A549 (cell line): ENCODE results near the gene IRF6. TPM values are rescaled to one million over a fixed set of nuclear protein-coding genes. Genes with fewer than 3 reads are reported as not detected.

Experiments
- ATAC-seq, 2 experiments: fragments of 200-7000 bp in 1 of 2; fragments of >200 bp in 1 of 2; cut with Nextera tagmentation in 1 of 2; cut with Tn5 transposase in 1 of 2; 3 replicates each; pipeline versions ENCODE4 v1.8.0 to v1.9.1; 2018 to 2020; ENCODE audit warnings: mild to moderate bottlenecking in 1 of 2, moderate library complexity in 1 of 2
- CTCF ChIA-PET: fragments of 300-600 bp; sonication (Branson Sonifier 250); formaldehyde crosslinking; extraction: SDS; loops from one replicate; lab custom pipeline; 2021; ENCODE audit warnings: antibody characterized with exemption, inconsistent platforms; lab: Yijun Ruan, JAX
- POLR2A ChIA-PET: fragments of 350-600 bp; formaldehyde crosslinking; extraction: SDS; loops from one replicate; lab custom pipeline; 2021; ENCODE audit warnings: antibody characterized with exemption, inconsistent platforms; lab: Yijun Ruan, JAX
- DNase-seq, 2 experiments: peaks; one replicate each; pipeline versions ENCODE4 v3.0.0 to v3.0.0-alpha.2; 2011 to 2016; ENCODE audit warnings: low read depth in 1 of 2, low spot score in 1 of 2
- FAIRE-seq: peaks from 2 replicates; lab custom pipeline; 2011; peaks lifted over from hg19 to GRCh38; lab: Jason Lieb, UNC
- H3K27ac ChIP-seq, 2 experiments: fragments of >200 bp; sonication (Bioruptor Twin); formaldehyde crosslinking; 3 replicates each; pipeline ENCODE4 v1.5.1; 2016 to 2017
- H3K4me1 ChIP-seq: fragments of >200 bp; sonication (Bioruptor Twin); formaldehyde crosslinking; 3 replicates; pipeline ENCODE4 v1.6.1; 2016
- H3K4me2 ChIP-seq: fragments of >200 bp; sonication (Bioruptor Twin); formaldehyde crosslinking; 3 replicates; pipeline ENCODE4 v1.6.1; 2016
- H3K4me3 ChIP-seq: fragments of >200 bp; sonication (Bioruptor Twin); formaldehyde crosslinking; 3 replicates; pipeline ENCODE4 v1.5.1; 2016
- H3K9me3 ChIP-seq: fragments of >200 bp; sonication (Bioruptor Twin); formaldehyde crosslinking; 3 replicates; pipeline ENCODE4 v1.6.1; 2016
- CEBPB ChIP-seq, 2 experiments: fragments of >200 bp in 1 of 2; sonication (Bioruptor Twin) in 1 of 2; formaldehyde crosslinking in 1 of 2; IDR thresholded peaks; 2 replicates each; pipeline ENCODE4 v1.6.1; 2012 to 2016
- CHD4 ChIP-seq: fragments of 200-600 bp; sonication (generic); IDR thresholded peaks from 2 replicates; pipeline ENCODE4 v1.6.1; 2016; ENCODE audit warnings: antibody characterized with exemption, mild to moderate bottlenecking, borderline replicate concordance
- EP300 ChIP-seq, 2 experiments: fragments of >200 bp; sonication (Bioruptor Twin); formaldehyde crosslinking; IDR thresholded peaks; 2 replicates in 1 of 2; 3 replicates in 1 of 2; pipeline ENCODE4 v1.6.1; 2016 to 2017
- FOSB ChIP-seq: fragments of 250-450 bp; sonication (Bioruptor Pico); IDR thresholded peaks from 2 replicates; pipeline ENCODE4 v1.5.0; 2020; ENCODE audit warnings: mild to moderate bottlenecking, moderate library complexity
- FOSL2 ChIP-seq, 2 experiments: fragments of 450-650 bp in 1 of 2; fragments of >200 bp in 1 of 2; sonication (Bioruptor Twin) in 1 of 2; formaldehyde crosslinking; IDR thresholded peaks; 2 replicates each; pipeline versions ENCODE4 v1.5.0 to v1.6.1; 2016 to 2020; ENCODE audit warnings: mild to moderate bottlenecking in 1 of 2, moderate library complexity in 1 of 2
- HOXA7 ChIP-seq: fragments of 250-450 bp; sonication (Bioruptor Pico); IDR thresholded peaks from 2 replicates; pipeline ENCODE4 v1.5.0; 2020; ENCODE audit warnings: mild to moderate bottlenecking, moderate library complexity
- JUNB ChIP-seq: fragments of >200 bp; sonication (Bioruptor Twin); formaldehyde crosslinking; IDR thresholded peaks from 2 replicates; pipeline ENCODE4 v1.6.1; 2016
- MAZ ChIP-seq: fragments of 150-350 bp; IDR thresholded peaks from 2 replicates; pipeline ENCODE4 v1.6.1; 2014; ENCODE audit warnings: antibody characterized with exemption, low read depth, low read length, borderline replicate concordance
- NPAS2 ChIP-seq: fragments of 250-450 bp; sonication (Bioruptor Pico); IDR thresholded peaks from 2 replicates; pipeline ENCODE4 v1.8.0; 2022; ENCODE audit warnings: mild to moderate bottlenecking, moderate library complexity, borderline replicate concordance
- NR3C1 ChIP-seq: fragments of >200 bp; sonication (Bioruptor Twin); formaldehyde crosslinking; IDR thresholded peaks from 3 replicates; pipeline ENCODE4 v1.6.1; 2017
- PHF8 ChIP-seq: fragments of 200-600 bp; sonication (generic); IDR thresholded peaks from 2 replicates; pipeline ENCODE4 v1.6.1; 2016; ENCODE audit warnings: low read depth, mild to moderate bottlenecking, antibody characterized with exemption, moderate library complexity, borderline replicate concordance
- POLR2A ChIP-seq: IDR thresholded peaks from 2 replicates; pipeline ENCODE4 v1.6.1; 2012; ENCODE audit warnings: mild to moderate bottlenecking, low read length
- RAD21 ChIP-seq, 2 experiments: fragments of >200 bp in 1 of 2; sonication (Bioruptor Twin) in 1 of 2; formaldehyde crosslinking in 1 of 2; IDR thresholded peaks in 1 of 2; conservative IDR thresholded peaks in 1 of 2; 2 replicates in 1 of 2; 3 replicates in 1 of 2; pipeline ENCODE4 v1.6.1; 2012 to 2018; ENCODE audit warnings: inconsistent platforms in 1 of 2
- RNF2 ChIP-seq: fragments of 200-600 bp; sonication (generic); IDR thresholded peaks from 2 replicates; pipeline ENCODE4 v1.6.1; 2016; ENCODE audit warnings: low read depth, mild to moderate bottlenecking, antibody characterized with exemption, moderate library complexity, borderline replicate concordance
- TP53 ChIP-seq: fragments of 250-450 bp; sonication (Bioruptor Pico); IDR thresholded peaks from 2 replicates; pipeline ENCODE4 v1.5.0; 2021; ENCODE audit warnings: mild to moderate bottlenecking, moderate library complexity
- ZNF302 ChIP-seq: fragments of 250-450 bp; sonication (Bioruptor Pico); IDR thresholded peaks from 2 replicates; pipeline ENCODE4 v1.9.0; 2021; ENCODE audit warnings: inconsistent platforms, mild to moderate bottlenecking, moderate library complexity
- whole genome bisulfite sequencing: methylation state at CpG from one replicate; pipeline ENCODE4 v1.1.6; 2017; ENCODE audit errors: missing lambda C conversion rate; 5-methylcytosine and 5-hydroxymethylcytosine counted together
- polyA plus RNA-seq, 4 experiments: library from polyadenylated mRNA; depleted of rRNA in 3 of 4; stranded (reverse); fragments of >200 nt; fragmentation: RNase III in 1 of 4; extraction: RNeasy Plus Mini Kit Qiagen cat#74134 plus additional on column Dnase treatment in 1 of 4; gene quantifications; 2 replicates in 3 of 4; 3 replicates in 1 of 4; pipeline ENCODE4 v1.2.3, GENCODE V29; 2011 to 2017
- TF ChIP-seq, protein P1 (sequence below): fragments of 250-450 bp; sonication (Bioruptor Pico); IDR thresholded peaks from 2 replicates; pipeline ENCODE4 v1.5.0; 2021; ENCODE audit warnings: mild to moderate bottlenecking, moderate library complexity, borderline replicate concordance
- TF ChIP-seq, protein P2 (sequence below): fragments of >200 bp; sonication (Bioruptor Twin); formaldehyde crosslinking; IDR thresholded peaks from 2 replicates; pipeline ENCODE4 v1.6.1; 2016
- TF ChIP-seq, protein P3 (sequence below): IDR thresholded peaks from 2 replicates; pipeline ENCODE4 v1.6.1; 2012
- TF ChIP-seq, protein P4 (sequence below): fragments of >200 bp; sonication (Bioruptor Twin); formaldehyde crosslinking; IDR thresholded peaks from 3 replicates; pipeline ENCODE4 v1.5.1; 2016
- TF ChIP-seq, protein P5 (sequence below): fragments of 450-650 bp; IDR thresholded peaks from 2 replicates; pipeline ENCODE4 v1.6.1; 2014; ENCODE audit warnings: antibody characterized with exemption
- TF ChIP-seq, protein P6 (sequence below): IDR thresholded peaks from 2 replicates; pipeline ENCODE4 v1.6.1; 2012; ENCODE audit warnings: low read depth, borderline replicate concordance

IRF6 gene
- polyA plus RNA-seq, 2 of the 4 experiments (the other 2 are of a cell fraction): 0.08 to 0.22 TPM

DNA sequence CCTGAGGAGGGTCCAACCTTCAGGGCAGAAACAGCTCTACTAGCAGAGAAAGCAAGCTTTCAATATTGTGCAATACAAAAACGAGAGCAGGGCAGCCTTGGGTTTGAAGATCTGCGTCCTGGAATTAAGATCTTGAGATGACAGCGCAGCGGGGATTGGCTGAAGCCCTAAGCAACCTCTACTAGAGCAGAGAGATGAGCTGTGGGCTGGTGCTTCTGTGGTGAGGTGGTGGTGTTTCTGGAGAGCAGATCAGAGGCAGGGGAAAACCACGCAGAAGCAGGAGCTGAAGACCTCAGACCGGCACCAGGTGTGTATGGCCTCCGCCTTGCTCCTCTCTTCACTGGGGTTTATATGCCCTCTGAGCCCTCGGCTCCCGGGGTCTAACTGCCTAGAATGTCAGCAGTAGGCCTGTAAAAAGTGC, 37.6 kb downstream of the IRF6 start (continued):
- TF ChIP-seq CEBPB (IDR thresholded peaks at IDR 0.05): no peak

DNA sequence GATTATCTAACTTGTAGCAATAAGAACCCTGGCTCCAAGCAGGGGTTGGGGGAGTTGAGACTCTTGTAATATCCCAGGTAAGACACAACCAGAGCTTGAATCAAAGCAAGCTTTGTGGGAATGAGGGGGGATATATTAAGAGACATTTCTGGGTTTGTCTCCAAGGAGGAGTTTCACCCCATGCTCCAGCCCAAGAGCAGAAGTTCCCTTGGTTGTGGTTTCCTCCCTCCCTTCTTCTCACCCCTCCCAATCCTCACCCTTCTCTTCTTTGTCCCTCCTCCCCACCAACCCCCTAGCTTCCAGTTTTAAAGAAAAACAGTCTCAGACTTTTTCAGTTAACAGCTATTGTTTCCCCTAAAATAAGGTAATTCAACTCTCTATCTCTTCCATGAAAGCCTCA, 38.2 kb downstream of the IRF6 start:
- H3K4me3 ChIP-seq: no peak overlapping the region
- CTCF ChIA-PET: interaction anchor here (0.7 to 1.5 kb wide), 5 partner anchors 10 to 202 kb away, joined by 3 to 5 read pairs (median 3); partner anchors contain the start of gene UTP25
- POLR2A ChIA-PET: no interaction called here
- H3K27ac ChIP-seq: no peak overlapping the region
- no peak overlapping the region for H3K4me2 ChIP-seq
- TF ChIP-seq, protein P1, sequence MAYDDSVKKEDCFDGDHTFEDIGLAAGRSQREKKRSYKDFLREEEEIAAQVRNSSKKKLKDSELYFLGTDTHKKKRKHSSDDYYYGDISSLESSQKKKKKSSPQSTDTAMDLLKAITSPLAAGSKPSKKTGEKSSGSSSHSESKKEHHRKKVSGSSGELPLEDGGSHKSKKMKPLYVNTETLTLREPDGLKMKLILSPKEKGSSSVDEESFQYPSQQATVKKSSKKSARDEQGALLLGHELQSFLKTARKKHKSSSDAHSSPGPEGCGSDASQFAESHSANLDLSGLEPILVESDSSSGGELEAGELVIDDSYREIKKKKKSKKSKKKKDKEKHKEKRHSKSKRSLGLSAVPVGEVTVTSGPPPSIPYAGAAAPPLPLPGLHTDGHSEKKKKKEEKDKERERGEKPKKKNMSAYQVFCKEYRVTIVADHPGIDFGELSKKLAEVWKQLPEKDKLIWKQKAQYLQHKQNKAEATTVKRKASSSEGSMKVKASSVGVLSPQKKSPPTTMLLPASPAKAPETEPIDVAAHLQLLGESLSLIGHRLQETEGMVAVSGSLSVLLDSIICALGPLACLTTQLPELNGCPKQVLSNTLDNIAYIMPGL (CRISPR knock-in tag): no peak
- TF ChIP-seq FOSB (CRISPR knock-in tag): no peak
- TF ChIP-seq ZNF302 (CRISPR knock-in tag): no peak
- TF ChIP-seq RNF2: no peak
- ATAC-seq (no peak), FAIRE-seq (no peak), DNase-seq (no peak)
- no peaks in the 10 kb centered on the region for H3K4me1 ChIP-seq
- no peaks in the 10 kb centered on the region for H3K9me3 ChIP-seq

DNA sequence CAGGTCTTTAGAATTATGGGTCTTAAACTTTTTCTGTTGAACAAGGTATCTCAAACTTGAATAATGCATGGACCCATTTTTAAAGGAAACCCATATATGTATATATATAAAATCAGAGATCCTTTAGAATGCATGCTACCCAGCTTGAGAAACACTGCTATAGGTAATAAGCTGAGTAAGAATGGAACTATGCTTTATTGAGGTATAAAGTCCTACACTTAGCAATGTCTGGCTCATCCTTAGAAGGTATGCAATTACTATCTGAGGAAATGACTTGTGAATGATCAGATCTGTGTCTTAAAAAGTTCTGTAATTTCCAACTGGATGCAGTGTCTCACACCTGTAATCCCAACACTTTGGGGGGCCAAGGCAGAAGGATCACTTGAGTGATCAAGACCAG, 38.8 kb downstream of the IRF6 start:
- TF ChIP-seq, protein P2, sequence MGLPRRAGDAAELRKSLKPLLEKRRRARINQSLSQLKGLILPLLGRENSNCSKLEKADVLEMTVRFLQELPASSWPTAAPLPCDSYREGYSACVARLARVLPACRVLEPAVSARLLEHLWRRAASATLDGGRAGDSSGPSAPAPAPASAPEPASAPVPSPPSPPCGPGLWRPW: no peak
- no peak for TF ChIP-seq HOXA7
- TF ChIP-seq, all 56 proteins: peak for 0
- CTCF ChIA-PET: interaction anchor here (1.7 kb wide), 1 partner anchor 19 kb away, joined by 10 read pairs; no protein-coding TSS in a partner anchor
- Histone ChIP-seq H3K4me2 (no peak overlapping the region), H3K27ac (no peak overlapping the region), H3K4me1 (no peaks in the 10 kb centered on the region), H3K4me3 (no peak overlapping the region), H3K9me3 (no peaks in the 10 kb centered on the region)
- FAIRE-seq (no peak), DNase-seq (no peak), ATAC-seq (no peak)
- POLR2A ChIA-PET: no interaction called here

DNA sequence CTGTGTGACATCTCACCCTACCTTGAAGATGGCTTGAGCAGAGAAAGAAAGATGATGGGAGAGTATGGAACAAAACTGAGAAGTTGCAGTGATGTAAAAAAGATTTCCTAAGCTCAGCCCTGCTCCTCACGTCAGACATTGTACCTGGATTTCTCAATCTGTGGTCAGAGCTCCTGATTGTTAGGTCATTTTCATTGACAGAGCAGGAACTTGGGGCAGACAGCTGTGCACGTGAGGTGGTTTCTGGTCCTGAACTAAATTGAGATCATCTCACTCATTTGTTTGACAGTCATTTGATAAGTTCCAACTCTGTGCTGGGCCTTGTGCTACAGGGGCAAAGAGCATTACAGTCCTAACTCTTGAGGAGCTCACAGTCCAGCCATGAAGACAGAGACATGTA, 39.9 kb downstream of the IRF6 start:
- Histone ChIP-seq H3K4me3 (no peak overlapping the region), H3K27ac (no peak overlapping the region), H3K4me2 (no peak overlapping the region), H3K9me3 (no peaks in the 10 kb centered on the region), H3K4me1 (no peaks in the 10 kb centered on the region)
- CTCF ChIA-PET: interaction anchor here (0.9 to 1.7 kb wide), 2 partner anchors 17 to 55 kb away, joined by 3 to 10 read pairs; no protein-coding TSS in a partner anchor
- POLR2A ChIA-PET: no interaction called here
- FAIRE-seq: no peak
- ATAC-seq: no peak
- TF ChIP-seq POLR2A (no peak), TP53 (CRISPR knock-in tag) (no peak), CHD4 (no peak), RNF2 (no peak), PHF8 (no peak), NPAS2 (CRISPR knock-in tag) (no peak), NR3C1 (no peak), FOSL2 (IDR thresholded peaks at IDR 0.05) (no peak), FOSL2 (CRISPR knock-in tag; IDR thresholded peaks at IDR 0.05) (no peak), JUNB (no peak), HOXA7 (no peak), MAZ (no peak), EP300 (IDR thresholded peaks at IDR 0.05) (no peak), RAD21 (conservative IDR thresholded peaks at IDR 0.05 in 1 of 2, IDR thresholded peaks at IDR 0.05 in 1 of 2) (no peak)
- TF ChIP-seq, protein P3, sequence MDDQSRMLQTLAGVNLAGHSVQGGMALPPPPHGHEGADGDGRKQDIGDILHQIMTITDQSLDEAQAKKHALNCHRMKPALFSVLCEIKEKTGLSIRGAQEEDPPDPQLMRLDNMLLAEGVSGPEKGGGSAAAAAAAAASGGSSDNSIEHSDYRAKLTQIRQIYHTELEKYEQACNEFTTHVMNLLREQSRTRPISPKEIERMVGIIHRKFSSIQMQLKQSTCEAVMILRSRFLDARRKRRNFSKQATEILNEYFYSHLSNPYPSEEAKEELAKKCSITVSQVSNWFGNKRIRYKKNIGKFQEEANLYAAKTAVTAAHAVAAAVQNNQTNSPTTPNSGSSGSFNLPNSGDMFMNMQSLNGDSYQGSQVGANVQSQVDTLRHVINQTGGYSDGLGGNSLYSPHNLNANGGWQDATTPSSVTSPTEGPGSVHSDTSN: no peak
- TF ChIP-seq, protein P4, sequence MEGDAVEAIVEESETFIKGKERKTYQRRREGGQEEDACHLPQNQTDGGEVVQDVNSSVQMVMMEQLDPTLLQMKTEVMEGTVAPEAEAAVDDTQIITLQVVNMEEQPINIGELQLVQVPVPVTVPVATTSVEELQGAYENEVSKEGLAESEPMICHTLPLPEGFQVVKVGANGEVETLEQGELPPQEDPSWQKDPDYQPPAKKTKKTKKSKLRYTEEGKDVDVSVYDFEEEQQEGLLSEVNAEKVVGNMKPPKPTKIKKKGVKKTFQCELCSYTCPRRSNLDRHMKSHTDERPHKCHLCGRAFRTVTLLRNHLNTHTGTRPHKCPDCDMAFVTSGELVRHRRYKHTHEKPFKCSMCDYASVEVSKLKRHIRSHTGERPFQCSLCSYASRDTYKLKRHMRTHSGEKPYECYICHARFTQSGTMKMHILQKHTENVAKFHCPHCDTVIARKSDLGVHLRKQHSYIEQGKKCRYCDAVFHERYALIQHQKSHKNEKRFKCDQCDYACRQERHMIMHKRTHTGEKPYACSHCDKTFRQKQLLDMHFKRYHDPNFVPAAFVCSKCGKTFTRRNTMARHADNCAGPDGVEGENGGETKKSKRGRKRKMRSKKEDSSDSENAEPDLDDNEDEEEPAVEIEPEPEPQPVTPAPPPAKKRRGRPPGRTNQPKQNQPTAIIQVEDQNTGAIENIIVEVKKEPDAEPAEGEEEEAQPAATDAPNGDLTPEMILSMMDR: no peak
- TF ChIP-seq, protein P5, sequence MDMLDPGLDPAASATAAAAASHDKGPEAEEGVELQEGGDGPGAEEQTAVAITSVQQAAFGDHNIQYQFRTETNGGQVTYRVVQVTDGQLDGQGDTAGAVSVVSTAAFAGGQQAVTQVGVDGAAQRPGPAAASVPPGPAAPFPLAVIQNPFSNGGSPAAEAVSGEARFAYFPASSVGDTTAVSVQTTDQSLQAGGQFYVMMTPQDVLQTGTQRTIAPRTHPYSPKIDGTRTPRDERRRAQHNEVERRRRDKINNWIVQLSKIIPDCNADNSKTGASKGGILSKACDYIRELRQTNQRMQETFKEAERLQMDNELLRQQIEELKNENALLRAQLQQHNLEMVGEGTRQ: no peak
- TF ChIP-seq, protein P6, sequence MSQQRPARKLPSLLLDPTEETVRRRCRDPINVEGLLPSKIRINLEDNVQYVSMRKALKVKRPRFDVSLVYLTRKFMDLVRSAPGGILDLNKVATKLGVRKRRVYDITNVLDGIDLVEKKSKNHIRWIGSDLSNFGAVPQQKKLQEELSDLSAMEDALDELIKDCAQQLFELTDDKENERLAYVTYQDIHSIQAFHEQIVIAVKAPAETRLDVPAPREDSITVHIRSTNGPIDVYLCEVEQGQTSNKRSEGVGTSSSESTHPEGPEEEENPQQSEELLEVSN: no peak
- 31% methylated on average over 2 of the region's 2 CpGs for WGBS
- DNase-seq: no peak
